Hepatic stellate cell (primary cell): ENCODE measurements around the gene TWIST2.

ENCODE experiments used
- DNase-seq: peaks from one replicate; pipeline ENCODE4 v3.0.0; 2011; ENCODE audit warnings: low spot score

TWIST2 gene

GRCh38 chr2:238847841-238848690, at the start of gene TWIST2:
TSS of gene TWIST2 (plus strand) at chr2:238848085. CDS start at chr2:238848216, 131 bp downstream.
- peak; percentile 96 for DNase-seq

GRCh38 chr2:238801791-238802190, 46.1 kb upstream of the TWIST2 start:
- DNase-seq, result no peak

GRCh38 chr2:238802957-238803356, 44.9 kb upstream of the TWIST2 start:
- DNase-seq, result no peak

- no peak for DNase-seq
These were observed 43.7 kb upstream of the TWIST2 start for GRCh38 chr2:238803996-238804870.

- no peak for DNase-seq
These were observed 39.1 kb upstream of the TWIST2 start for GRCh38 chr2:238808761-238809160.

GRCh38 chr2:238810321-238810720, 37.6 kb upstream of the TWIST2 start:
- DNase-seq, result no peak

GRCh38 chr2:238811293-238811692, 36.6 kb upstream of the TWIST2 start:
- DNase-seq, result no peak

GRCh38 chr2:238811759-238812158, 36.1 kb upstream of the TWIST2 start:
- DNase-seq, result no peak

GRCh38 chr2:238813109-238813508, 34.8 kb upstream of the TWIST2 start:
- no peak for DNase-seq

- DNase-seq, result no peak
These were observed 33.1 kb upstream of the TWIST2 start for GRCh38 chr2:238814815-238815214.

- DNase-seq, result no peak
These were observed 31.6 kb upstream of the TWIST2 start for GRCh38 chr2:238816291-238816690.

GRCh38 chr2:238817382-238817781, 30.5 kb upstream of the TWIST2 start:
- DNase-seq, result no peak

GRCh38 chr2:238817891-238818290, 30.0 kb upstream of the TWIST2 start:
- DNase-seq, result no peak

- no peak for DNase-seq
These were observed 29.3 kb upstream of the TWIST2 start for GRCh38 chr2:238818561-238818960.

GRCh38 chr2:238820197-238820596, 27.7 kb upstream of the TWIST2 start:
- no peak for DNase-seq

- no peak for DNase-seq
These were observed 27.0 kb upstream of the TWIST2 start for GRCh38 chr2:238820916-238821315.

- DNase-seq, result no peak
These were observed 26.5 kb upstream of the TWIST2 start for GRCh38 chr2:238821391-238821790.

GRCh38 chr2:238821944-238822670, 25.8 kb upstream of the TWIST2 start:
- no peak for DNase-seq

- DNase-seq, result no peak
These were observed 24.9 kb upstream of the TWIST2 start for GRCh38 chr2:238822955-238823354.

- DNase-seq, result no peak
These were observed 16.7 kb upstream of the TWIST2 start for GRCh38 chr2:238831177-238831576.

GRCh38 chr2:238834982-238835381, 12.9 kb upstream of the TWIST2 start:
- DNase-seq, result no peak

GRCh38 chr2:238835726-238836301, 12.1 kb upstream of the TWIST2 start:
- no peak for DNase-seq
